Ishikawa (cell line): ENCODE measurements around the gene SLC23A2.

Experiments used
- EGR1 ChIP-seq: IDR thresholded peaks from 2 replicates; pipeline ENCODE4 v1.6.1; 2012
- EP300 ChIP-seq: IDR thresholded peaks from 2 replicates; pipeline ENCODE4 v1.6.1; 2012; ENCODE audit warnings: borderline replicate concordance
- NFIC ChIP-seq: IDR thresholded peaks from 2 replicates; pipeline ENCODE4 v1.6.1; 2012
- RAD21 ChIP-seq: IDR thresholded peaks from 2 replicates; pipeline ENCODE4 v1.6.1; 2012; ENCODE audit warnings: low read depth
- TAF1 ChIP-seq: IDR thresholded peaks from 2 replicates; pipeline ENCODE4 v1.6.1; 2012; ENCODE audit warnings: low read depth, mild to moderate bottlenecking
- TEAD4 ChIP-seq: IDR thresholded peaks from 2 replicates; pipeline ENCODE4 v1.6.1; 2012
- YY1 ChIP-seq: IDR thresholded peaks from 2 replicates; pipeline ENCODE4 v1.6.1; 2012; ENCODE audit warnings: low read depth
- TF ChIP-seq, protein P1 (sequence below): IDR thresholded peaks from 2 replicates; pipeline ENCODE4 v1.6.1; 2012

DNA sequence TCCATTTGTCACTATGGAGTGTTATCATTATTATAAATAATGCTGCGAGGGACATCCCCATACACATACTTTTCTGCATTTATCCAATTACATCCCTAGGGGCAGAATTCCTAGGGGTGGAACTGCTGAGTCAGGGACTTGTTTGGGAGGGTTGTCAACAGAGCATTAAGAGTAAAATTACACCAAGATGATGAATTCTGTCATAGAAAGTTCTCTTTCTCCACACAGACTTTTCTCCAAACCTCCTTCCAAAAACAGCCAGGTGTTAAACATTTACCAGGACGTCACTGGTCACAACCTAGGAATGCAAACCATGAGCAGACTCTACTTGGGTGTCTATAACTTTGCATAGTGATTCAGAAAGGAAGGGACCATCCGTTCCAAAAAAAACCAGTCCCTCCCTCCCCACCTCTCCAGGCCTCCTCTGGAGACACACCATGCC is 184.1 kb downstream of the SLC23A2 start:
- TF ChIP-seq EP300 (no peak), NFIC (no peak), YY1 (no peak), TEAD4 (no peak), RAD21 (no peak), EGR1 (no peak), TAF1 (no peak)
- TF ChIP-seq, protein P1, sequence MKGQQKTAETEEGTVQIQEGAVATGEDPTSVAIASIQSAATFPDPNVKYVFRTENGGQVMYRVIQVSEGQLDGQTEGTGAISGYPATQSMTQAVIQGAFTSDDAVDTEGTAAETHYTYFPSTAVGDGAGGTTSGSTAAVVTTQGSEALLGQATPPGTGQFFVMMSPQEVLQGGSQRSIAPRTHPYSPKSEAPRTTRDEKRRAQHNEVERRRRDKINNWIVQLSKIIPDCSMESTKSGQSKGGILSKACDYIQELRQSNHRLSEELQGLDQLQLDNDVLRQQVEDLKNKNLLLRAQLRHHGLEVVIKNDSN = no peak
